ENCODE data around the gene RAC3. TPM values are rescaled to one million over a fixed set of nuclear protein-coding genes. Genes with fewer than 3 reads are reported as not detected.

Gene RAC3
- total and polyA plus RNA-seq, 7 donors, result 0.60 to 11.8 (median 2.8) TPM

DNA sequence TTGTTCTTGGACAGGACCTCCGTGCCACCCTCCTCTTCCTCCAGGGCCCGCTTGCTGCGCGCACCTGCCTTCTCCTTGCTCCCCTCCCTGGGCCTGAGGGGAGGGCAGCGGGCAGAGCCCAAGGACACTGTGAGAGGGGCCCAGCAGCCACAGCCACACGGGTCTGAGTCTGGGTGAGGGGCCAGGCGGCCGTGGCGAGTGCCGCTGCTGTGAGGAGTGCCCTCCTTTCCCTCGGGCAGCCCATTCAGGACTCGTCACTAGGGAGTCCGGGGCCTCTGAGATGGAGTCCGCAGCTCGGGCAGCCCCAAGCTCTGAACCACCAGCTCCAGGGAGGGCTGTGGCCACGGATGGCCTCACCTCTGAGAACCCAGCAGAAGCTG is 28.5 kb downstream of the RAC3 start:
- intact Hi-C loops (cut with DNase I), result no loop called here
- peaks cover 34 to 91% (median 43%) of the 10 kb centered on the region in 4 donors for H3K36me3 ChIP-seq
- no peak overlapping the region for H3K27ac ChIP-seq
- H3K4me1 ChIP-seq, result peaks cover 0 to 17% (median 14%) of the 10 kb centered on the region in 4 donors
- DNase-seq, result no peak
- TF ChIP-seq POLR2AphosphoS5 (IDR thresholded peaks at IDR 0.05) (no peak), POLR2A (IDR thresholded peaks at IDR 0.05) (no peak), EP300 (IDR thresholded peaks at IDR 0.05) (no peak)
- TF ChIP-seq, protein P1, sequence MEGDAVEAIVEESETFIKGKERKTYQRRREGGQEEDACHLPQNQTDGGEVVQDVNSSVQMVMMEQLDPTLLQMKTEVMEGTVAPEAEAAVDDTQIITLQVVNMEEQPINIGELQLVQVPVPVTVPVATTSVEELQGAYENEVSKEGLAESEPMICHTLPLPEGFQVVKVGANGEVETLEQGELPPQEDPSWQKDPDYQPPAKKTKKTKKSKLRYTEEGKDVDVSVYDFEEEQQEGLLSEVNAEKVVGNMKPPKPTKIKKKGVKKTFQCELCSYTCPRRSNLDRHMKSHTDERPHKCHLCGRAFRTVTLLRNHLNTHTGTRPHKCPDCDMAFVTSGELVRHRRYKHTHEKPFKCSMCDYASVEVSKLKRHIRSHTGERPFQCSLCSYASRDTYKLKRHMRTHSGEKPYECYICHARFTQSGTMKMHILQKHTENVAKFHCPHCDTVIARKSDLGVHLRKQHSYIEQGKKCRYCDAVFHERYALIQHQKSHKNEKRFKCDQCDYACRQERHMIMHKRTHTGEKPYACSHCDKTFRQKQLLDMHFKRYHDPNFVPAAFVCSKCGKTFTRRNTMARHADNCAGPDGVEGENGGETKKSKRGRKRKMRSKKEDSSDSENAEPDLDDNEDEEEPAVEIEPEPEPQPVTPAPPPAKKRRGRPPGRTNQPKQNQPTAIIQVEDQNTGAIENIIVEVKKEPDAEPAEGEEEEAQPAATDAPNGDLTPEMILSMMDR (IDR thresholded peaks at IDR 0.05), result no peak
- WGBS, 2 donors, result 87 to 90% methylated on average over 16 of the region's 16 CpGs
- no peaks in the 10 kb centered on the region for H3K27me3 ChIP-seq
- no peak overlapping the region for H3K4me3 ChIP-seq
- H3K9me3 ChIP-seq, result no peaks in the 10 kb centered on the region

DNA sequence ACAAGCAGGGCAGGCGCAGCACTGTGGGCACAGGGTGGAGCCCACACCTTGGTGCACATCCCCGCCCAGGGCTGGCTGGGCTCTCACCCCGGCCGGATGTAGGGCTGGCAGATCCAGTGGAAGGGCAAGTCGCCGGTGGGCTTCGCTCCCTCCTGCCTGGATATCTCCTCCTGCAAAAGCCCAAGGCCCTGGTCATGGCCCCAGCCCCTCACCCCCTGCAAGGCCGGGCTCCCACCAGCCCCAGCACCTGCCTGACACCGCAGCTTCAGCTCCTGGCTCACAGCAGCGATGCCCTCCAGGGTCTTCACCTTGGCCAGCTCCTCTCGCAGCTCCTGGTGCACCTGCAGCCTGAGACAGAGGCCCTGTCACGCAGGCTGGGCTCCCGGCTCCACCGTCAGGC is 29.1 kb downstream of the RAC3 start:
- peaks cover 28 to 84% (median 36%) of the 10 kb centered on the region in 4 donors for H3K36me3 ChIP-seq
- no peak for DNase-seq
- H3K4me3 ChIP-seq, result no peak overlapping the region
- H3K4me1 ChIP-seq, result peaks cover 0 to 20% (median 16%) of the 10 kb centered on the region in 4 donors
- intact Hi-C loops (cut with DNase I), result no loop called here
- no peak overlapping the region for H3K27ac ChIP-seq
- H3K9me3 ChIP-seq, result no peaks in the 10 kb centered on the region
- peak in 1 of 4 donors; percentile 5 for TF ChIP-seq POLR2AphosphoS5 (IDR thresholded peaks at IDR 0.05)
- no peak for TF ChIP-seq POLR2A (IDR thresholded peaks at IDR 0.05)
- H3K27me3 ChIP-seq, result no peaks in the 10 kb centered on the region
- 88% methylated on average over 14 of the region's 14 CpGs for WGBS, 2 donors

DNA sequence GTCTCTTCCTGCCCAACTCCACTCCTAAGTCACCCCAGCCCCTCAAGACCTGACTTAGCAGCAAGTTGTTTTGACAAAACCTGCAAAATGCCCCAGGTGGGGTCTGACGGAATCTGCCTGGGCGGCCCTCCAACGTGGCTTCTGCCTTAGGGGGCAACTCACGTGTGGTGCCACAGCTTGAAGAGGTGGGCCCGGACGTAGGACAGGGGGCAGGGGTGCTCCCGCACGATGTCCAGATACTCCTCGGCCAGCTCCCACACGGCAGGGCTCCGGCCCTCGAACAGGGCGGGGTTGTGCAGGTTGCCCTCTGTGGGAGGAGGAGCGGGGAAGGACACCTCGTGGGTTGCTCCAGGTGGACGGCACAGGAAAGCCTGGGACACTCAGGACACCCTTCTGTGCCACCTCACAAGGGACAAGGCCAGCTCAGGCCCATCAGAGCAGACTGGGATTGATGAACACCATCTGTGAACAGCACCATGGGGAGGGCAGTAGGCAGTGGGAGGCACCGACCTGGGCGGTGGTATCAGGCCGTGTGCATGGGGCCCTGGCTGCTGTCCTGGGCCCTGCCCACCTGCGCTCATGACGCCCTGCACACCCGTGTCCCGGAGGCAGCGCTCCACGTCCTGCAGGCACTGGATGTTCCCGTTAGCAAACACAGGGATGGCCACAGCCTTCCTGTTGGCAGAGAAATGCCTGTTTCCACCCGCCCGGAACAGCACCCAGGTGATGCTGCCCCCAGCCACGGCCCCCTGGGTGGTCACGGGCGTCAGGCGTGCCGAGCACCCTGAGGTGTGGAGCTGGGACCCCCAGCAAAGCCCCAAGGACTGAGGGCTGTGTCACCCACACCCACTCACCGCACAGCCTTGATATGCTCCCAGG is 29.8 kb downstream of the RAC3 start:
- no peak for DNase-seq
- intact Hi-C loops (cut with DNase I), result no loop called here
- Histone ChIP-seq H3K9me3 (no peaks in the 10 kb centered on the region), H3K36me3 (peaks cover 27 to 78% (median 31%) of the 10 kb centered on the region in 4 donors), H3K4me3 (no peak overlapping the region), H3K4me1 (peaks cover 0 to 26% (median 22%) of the 10 kb centered on the region in 4 donors), H3K27me3 (no peaks in the 10 kb centered on the region), H3K27ac (no peak overlapping the region)
- TF ChIP-seq EP300 (IDR thresholded peaks at IDR 0.05), result no peak
- TF ChIP-seq POLR2AphosphoS5 (IDR thresholded peaks at IDR 0.05), result peak in 1 of 4 donors; percentile 9
- WGBS, 2 donors, result 88 to 92% methylated on average over 34 of the region's 34 CpGs

- 87 to 91% methylated on average over 24 of the region's 24 CpGs for WGBS, 2 donors
- H3K36me3 ChIP-seq, result peaks cover 16 to 67% (median 24%) of the 10 kb centered on the region in 4 donors
- H3K9me3 ChIP-seq, result no peaks in the 10 kb centered on the region
Observed at GRCh38 chr17:82062076-82062983, 30.9 kb downstream of the RAC3 start.

DNA sequence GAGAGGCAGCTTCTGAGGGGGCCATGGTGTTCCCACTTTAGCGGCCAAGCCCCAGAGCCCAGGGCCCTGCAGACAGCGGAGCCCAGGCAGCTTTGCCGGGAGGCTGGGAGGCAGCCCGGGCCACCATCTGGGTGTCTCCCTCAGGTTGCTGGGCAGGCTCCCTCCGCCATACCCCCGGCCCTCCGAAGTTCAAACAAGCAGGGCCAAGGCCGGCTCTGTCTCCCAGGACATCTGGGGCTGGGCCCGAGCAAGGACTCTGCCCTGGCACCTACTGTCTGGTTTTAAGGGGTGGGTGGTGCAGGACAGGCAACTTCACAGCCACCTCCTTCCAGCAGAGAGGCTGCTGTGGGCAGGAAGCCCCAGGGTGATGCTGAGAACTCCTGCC is 31.5 kb downstream of the RAC3 start:
- 93 to 96% methylated on average over 9 of the region's 9 CpGs for WGBS, 2 donors
- Histone ChIP-seq H3K4me1 (peaks cover 0 to 30% (median 25%) of the 10 kb centered on the region in 4 donors), H3K4me3 (no peak overlapping the region), H3K27me3 (no peaks in the 10 kb centered on the region), H3K27ac (no peak overlapping the region), H3K9me3 (no peaks in the 10 kb centered on the region), H3K36me3 (peaks cover 10 to 61% (median 21%) of the 10 kb centered on the region in 4 donors)
- no peak for DNase-seq
- TF ChIP-seq POLR2A (IDR thresholded peaks at IDR 0.05), result no peak
- TF ChIP-seq EP300 (IDR thresholded peaks at IDR 0.05), result no peak
- TF ChIP-seq, protein P1 (IDR thresholded peaks at IDR 0.05), result no peak
- no peak for TF ChIP-seq POLR2AphosphoS5 (IDR thresholded peaks at IDR 0.05)
- intact Hi-C loops (cut with DNase I), result no loop called here

More at GRCh38 chr17:82062076-82062983, 30.9 kb downstream of the RAC3 start:
- no peak overlapping the region for H3K4me3 ChIP-seq
- no peak for DNase-seq
- intact Hi-C loops (cut with DNase I), result no loop called here
- TF ChIP-seq, protein P1 (IDR thresholded peaks at IDR 0.05), result no peak
- no peak for TF ChIP-seq POLR2AphosphoS5 (IDR thresholded peaks at IDR 0.05)
- TF ChIP-seq POLR2A (IDR thresholded peaks at IDR 0.05), result no peak
- no peak for TF ChIP-seq EP300 (IDR thresholded peaks at IDR 0.05)
- no peak overlapping the region for H3K27ac ChIP-seq
- H3K4me1 ChIP-seq, result peaks cover 0 to 30% (median 25%) of the 10 kb centered on the region in 4 donors
- H3K27me3 ChIP-seq, result no peaks in the 10 kb centered on the region

All from sigmoid colon (tissue), 7 donors.